Activated naive CD4-positive, alpha-beta T cell treated with anti-CD3 and anti-CD28 coated beads, Interleukin-2, amount 50 U/mL, for 72 hours (primary cell): ENCODE measurements around the gene CDK14. TPM values are rescaled to one million over a fixed set of nuclear protein-coding genes. Genes with fewer than 3 reads are reported as not detected.

Source experiments
- ATAC-seq, 2 donors: fragments of 150-1000 bp; cut with Tn5 transposase; 2 replicates each; pipeline ENCODE4 v1.10.0; 2021; ENCODE audit warnings: mild to moderate bottlenecking in 2 of 2, moderate library complexity in 2 of 2
- DNase-seq, 2 donors: peaks; one replicate each; pipeline ENCODE4 v3.0.0; 2021 to 2022; ENCODE audit warnings: low spot score in 2 of 2
- H3K27ac Mint-ChIP-seq, 2 donors: one replicate each; pipeline ENCODE4 v1.8.0; 2022; ENCODE audit warnings: mild to moderate bottlenecking in 2 of 2, mixed read lengths in 2 of 2
- H3K36me3 Mint-ChIP-seq, 2 donors: one replicate each; pipeline ENCODE4 v1.8.0; 2022; ENCODE audit warnings: mixed read lengths in 2 of 2
- H3K9me3 Mint-ChIP-seq, 2 donors: one replicate each; pipeline ENCODE4 v1.8.0; 2022; ENCODE audit warnings: mixed read lengths in 2 of 2
- total RNA-seq, 2 donors: library from RNA; stranded (reverse); gene quantifications; one replicate each; pipeline ENCODE4 v1.2.3, GENCODE V29; 2022

The CDK14 gene
- total RNA-seq, 2 donors from 2014 or later, result 0.05 to 0.80 TPM

DNA sequence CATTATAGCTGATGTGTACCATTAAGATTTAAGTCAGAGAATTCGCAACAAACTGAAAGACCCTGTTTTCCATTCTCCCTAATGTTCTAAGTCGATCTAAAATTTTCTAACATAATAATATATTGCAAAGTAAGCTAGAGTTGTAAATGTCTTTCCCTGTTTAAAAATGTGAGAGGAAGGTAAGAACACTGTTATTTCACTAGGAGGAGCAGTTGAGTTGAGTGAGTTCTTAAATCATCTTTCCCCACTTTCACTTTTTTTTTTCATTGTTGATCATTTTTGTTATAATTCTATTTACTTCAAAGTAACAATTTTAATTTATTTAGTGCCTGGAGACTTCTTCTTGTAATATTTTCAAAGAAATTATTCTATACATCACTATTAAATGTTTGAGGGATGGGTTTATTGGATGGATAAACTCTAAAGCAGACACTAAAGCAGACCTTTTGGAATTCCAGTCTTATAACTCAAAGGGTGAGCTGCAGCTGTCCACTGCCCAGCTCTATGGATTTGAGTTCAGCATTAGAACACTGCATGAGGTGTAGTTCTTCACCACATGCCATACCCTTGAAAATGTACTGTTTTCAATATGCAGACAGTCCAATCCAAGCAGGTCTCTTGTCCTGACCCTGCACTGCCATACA, 486.9 kb downstream of the CDK14 start:
- Mint-ChIP-seq H3K36me3 (peaks cover 10 to 14% of the 10 kb centered on the region in 2 donors), H3K27ac (peak overlapping the region in 1 of 2 donors; percentile 64), H3K9me3 (peaks cover 3 to 15% of the 10 kb centered on the region in 2 donors)
- no peak for DNase-seq
- ATAC-seq, result peak; percentile 37 to 63

DNA sequence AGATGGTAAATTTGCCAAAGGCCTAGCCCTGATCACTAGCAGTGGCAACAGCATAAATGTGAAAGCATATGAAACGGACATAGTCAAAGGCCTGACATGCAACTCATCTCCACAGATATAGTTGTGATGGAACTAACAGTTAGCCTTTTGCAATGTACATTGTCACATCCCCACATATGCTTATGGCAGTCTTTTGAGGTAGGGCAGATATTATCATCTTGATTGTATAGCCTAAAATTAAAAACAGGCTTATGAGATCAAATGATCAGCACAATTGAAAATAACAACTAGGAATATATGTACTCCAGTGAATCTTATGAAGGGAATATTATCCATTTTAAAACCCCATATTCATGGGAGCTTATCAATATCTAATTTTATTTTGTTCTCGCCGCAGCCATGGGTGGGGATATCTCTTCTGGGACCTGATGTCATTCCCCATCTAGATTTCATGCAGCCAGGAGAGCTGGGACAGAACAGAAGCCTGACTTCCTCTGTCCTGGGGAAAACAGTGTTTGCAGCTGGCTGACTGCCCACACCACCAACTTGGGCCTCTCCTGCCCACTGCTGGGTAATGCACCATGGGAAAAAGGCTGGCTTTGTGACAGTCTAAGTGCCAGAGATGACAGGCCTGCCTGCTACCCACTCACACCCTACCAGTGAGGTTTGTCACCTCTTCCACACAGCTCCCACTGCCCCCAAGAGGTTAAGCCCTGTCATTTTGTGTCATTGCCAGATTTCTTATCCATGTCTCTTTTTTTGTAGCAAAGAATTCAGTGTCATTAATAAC, 487.9 kb downstream of the CDK14 start:
- H3K27ac Mint-ChIP-seq, result peak overlapping the region; percentile 13 to 64
- DNase-seq, result no peak
- ATAC-seq, result peak; percentile 73 to 90
- H3K36me3 Mint-ChIP-seq, result peaks cover 10 to 14% of the 10 kb centered on the region in 2 donors
- H3K9me3 Mint-ChIP-seq, result peaks cover 3 to 15% of the 10 kb centered on the region in 2 donors

DNA sequence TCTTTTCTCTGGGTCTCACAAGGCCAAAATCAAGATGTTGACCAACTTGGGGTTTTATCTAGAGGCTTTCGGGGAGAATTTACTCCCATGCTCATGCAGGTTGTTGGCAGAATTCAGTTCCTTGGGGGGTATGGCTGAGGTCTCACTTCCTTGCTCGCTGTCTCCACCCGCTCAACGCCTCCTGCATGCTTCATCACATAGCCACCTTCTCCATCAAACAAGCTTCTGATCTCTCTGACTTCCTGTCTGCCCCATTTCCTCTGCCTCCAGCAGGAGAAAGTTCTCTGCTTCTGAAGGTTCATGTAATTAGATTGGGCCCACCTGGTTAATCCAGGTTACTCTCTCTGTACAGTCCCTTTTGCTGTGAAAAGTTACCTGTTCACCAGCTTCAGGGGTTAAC, 489.1 kb downstream of the CDK14 start:
- Mint-ChIP-seq H3K36me3 (peaks cover 10 to 14% of the 10 kb centered on the region in 2 donors), H3K27ac (no peak overlapping the region), H3K9me3 (peaks cover 3 to 15% of the 10 kb centered on the region in 2 donors)
- DNase-seq, result no peak
- ATAC-seq, result no peak

DNA sequence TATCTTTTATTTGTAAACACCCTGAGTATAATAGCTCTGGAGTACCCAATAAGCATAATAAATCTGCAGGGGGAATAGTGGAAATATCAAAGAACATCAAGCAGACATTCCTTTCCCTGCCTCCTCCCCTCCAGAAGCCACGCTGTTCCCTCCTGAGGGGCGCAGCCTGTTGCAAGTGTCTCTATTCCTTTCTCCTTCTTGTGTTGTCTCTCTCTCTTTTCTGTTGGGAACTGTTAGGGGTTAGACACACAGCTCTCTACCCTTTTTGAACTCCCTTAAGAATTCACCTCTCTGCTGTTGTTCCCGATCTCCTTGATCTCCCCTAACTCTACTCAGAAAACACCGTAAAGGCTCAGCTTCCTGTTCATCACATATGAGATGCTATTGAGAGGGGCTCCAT, 490.1 kb downstream of the CDK14 start:
- H3K27ac Mint-ChIP-seq, result no peak overlapping the region
- DNase-seq, result no peak
- H3K36me3 Mint-ChIP-seq, result peaks cover 10 to 14% of the 10 kb centered on the region in 2 donors
- no peak for ATAC-seq
- H3K9me3 Mint-ChIP-seq, result peaks cover 3 to 15% of the 10 kb centered on the region in 2 donors

DNA sequence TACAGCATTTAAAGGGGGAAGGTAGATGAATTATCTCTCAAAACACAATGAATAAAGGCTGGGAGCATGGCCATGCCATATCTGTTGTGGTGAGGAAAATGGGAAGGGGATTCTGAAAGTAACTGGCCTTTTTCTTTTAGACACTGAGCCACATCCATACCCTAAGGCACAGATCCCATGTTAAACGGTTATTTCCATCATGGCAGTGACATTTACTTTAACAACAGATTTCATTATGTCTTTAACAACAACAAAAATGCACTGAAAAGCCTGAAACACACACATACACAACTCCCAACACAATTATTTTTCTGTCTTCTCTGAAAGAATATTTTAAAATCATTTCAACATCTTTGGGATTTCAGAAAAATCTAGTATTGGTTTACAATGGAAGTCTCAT, 492.0 kb downstream of the CDK14 start:
- H3K36me3 Mint-ChIP-seq, result peaks cover 10 to 14% of the 10 kb centered on the region in 2 donors
- DNase-seq, result no peak
- no peak overlapping the region for H3K27ac Mint-ChIP-seq
- no peak for ATAC-seq
- H3K9me3 Mint-ChIP-seq, result peaks cover 3 to 15% of the 10 kb centered on the region in 2 donors

DNA sequence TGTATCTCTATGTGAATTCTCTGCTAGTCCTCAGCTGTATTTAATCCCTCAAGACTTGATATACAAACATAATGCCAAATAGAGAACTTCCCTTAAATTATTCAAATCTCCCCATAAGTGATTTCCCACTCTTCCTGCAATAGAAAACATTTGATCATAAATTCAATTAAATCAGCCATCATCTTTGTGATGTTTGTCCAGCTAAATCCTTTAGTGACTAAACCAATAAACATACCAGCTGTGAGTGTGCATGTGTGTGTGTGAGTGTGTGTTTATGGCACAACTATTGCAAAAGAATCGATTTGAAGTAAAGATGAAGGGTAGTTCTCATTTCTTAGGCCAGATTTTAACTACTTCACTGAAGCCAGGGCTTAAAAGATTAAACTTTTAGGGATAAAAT, 492.6 kb downstream of the CDK14 start:
- ATAC-seq, result no peak
- no peak for DNase-seq
- peaks cover 10 to 14% of the 10 kb centered on the region in 2 donors for H3K36me3 Mint-ChIP-seq
- H3K9me3 Mint-ChIP-seq, result peaks cover 3 to 15% of the 10 kb centered on the region in 2 donors
- no peak overlapping the region for H3K27ac Mint-ChIP-seq

DNA sequence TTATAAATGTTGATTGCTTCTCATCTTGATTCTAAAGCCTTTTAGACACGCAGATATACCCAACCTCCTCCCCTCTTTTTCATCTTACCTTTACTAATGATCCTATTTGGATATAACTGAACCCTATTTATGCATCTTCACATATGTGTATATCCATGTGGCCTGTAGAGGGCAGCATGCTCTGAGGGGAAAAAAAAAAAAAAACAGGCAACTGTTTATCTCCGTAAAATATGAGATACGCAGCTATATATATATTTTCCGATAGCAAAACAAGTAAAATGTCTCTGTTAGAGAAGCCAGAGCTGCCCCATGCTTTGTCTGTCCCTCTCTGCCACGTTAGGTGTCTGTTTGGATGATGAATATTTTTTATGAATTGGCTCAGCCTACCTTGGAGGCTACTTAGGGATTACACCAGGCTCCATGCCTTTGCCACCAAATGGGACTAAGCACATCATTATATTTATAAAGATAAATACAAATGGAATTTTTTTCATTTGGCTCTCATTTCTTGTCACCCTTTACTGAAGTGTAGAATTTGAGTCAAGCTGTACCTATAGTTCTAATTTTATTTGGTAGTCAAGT, 493.4 kb downstream of the CDK14 start:
- DNase-seq, result peak in 1 of 2 donors; percentile 37
- peaks cover 6 to 11% of the 10 kb centered on the region in 2 donors for H3K36me3 Mint-ChIP-seq

DNA sequence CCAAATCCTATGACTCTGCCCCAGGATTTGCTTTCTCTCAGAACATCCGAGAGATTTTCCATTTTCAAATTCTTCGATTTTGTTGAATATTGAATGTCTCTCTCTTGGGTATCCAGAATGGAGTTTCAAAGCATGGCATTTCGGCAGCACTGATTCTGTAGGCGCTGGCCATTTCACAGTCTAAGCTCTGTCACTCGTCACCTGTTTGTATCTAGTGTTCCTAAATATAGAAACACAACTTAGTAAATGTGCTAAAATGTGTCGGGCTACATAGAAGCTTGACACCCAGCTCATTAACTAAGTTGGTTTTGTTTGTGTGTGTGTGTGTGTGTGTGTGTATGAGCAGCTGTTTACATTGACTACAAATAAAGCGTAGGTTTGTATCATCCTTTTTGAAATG, 494.6 kb downstream of the CDK14 start:
- no peak overlapping the region for H3K27ac Mint-ChIP-seq
- DNase-seq (no peak), ATAC-seq (no peak)
- H3K36me3 Mint-ChIP-seq, result no peaks in the 10 kb centered on the region
- peaks cover 0 to 5% of the 10 kb centered on the region in 2 donors for H3K9me3 Mint-ChIP-seq

More for the DNA sequence above, 493.4 kb downstream of the CDK14 start:
- no peak overlapping the region for H3K27ac Mint-ChIP-seq
- H3K9me3 Mint-ChIP-seq, result peaks cover 3 to 15% of the 10 kb centered on the region in 2 donors
- ATAC-seq, result peak; percentile 48 to 58

DNA sequence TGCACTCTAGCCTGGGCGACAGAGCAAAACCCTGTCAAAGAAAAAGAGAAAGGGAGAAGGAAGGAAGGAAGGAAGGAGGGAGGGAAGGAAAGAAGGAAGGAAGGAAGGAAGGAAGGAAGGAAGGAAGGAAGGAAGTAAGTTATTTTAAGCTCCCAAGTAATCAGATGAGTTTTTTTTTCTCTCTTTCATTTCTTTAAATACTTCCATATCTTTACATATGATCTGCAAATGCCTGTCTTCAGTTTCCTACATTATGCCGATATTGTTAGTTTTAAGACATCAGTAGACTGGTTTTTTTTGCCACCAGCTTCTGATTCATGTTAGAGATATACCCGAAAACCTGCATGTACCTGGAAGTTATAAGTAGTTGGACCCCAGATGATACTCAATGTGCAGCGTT, 495.5 kb downstream of the CDK14 start:
- DNase-seq (no peak), ATAC-seq (no peak)
- no peaks in the 10 kb centered on the region for H3K36me3 Mint-ChIP-seq
- no peaks in the 10 kb centered on the region for H3K9me3 Mint-ChIP-seq
- no peak overlapping the region for H3K27ac Mint-ChIP-seq

DNA sequence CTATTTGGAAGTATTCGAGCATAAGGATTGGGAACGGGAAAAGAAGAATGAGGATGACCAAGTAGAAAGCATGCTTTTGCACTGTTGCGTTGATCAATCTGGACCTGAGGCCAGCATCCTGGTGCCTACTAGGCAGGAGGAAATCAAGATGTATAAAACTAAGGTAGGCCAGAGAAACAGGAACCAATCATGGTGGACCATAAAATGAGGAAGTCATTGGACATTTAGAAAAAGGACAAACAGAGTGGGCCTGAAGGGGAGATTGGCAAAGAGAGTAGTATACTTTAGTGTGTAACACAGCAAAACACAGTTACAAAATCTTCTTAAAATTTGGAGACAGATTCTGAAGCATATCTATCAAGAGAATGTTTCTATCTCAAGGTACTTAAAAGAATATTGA, 497.1 kb downstream of the CDK14 start:
- ATAC-seq, result no peak
- no peaks in the 10 kb centered on the region for H3K9me3 Mint-ChIP-seq

DNA sequence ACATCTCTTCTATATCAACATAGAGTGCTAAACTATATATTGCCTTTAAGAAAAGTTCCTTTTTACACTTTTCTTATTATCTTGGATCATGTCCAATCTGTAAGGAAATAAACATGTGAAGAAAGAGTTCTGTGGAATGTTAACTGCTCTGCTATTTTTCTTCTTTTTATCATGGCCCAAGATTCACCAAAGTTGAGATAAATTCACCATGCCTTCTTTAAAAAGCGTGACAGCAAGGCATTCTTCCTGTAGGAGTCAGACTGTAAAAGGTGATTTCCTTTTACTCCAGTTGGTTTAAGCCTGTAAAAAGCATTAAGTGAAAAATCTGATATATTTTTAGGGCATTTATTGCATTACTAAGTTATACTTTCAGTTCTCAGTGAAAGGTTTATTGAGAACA, 502.4 kb downstream of the CDK14 start:
- H3K9me3 Mint-ChIP-seq, result peaks cover 0 to 3% of the 10 kb centered on the region in 2 donors
- ATAC-seq, result no peak
- DNase-seq, result no peak
- no peak overlapping the region for H3K27ac Mint-ChIP-seq
- H3K36me3 Mint-ChIP-seq, result no peaks in the 10 kb centered on the region

More for the DNA sequence above, 497.1 kb downstream of the CDK14 start:
- Mint-ChIP-seq H3K27ac (no peak overlapping the region), H3K36me3 (no peaks in the 10 kb centered on the region)
- no peak for DNase-seq

DNA sequence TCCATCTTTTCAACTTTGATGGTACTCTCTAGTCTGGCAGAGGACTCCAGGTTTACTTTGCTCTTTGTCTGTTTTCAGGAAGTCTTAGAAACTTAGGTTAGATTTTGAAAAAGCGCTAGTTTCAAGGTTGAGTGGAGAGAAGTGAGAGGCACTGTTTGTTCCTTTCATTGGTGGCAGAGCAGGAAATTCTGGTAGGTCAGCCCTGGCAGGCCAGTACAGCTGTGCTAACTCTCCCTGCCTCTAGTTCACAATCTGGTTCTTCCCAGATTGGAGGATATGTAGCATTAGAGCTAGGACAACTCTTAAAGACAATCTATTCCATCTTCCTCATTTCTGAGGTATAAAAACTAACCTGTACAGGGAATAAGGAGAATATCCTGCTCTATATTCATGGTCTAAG, 507.2 kb downstream of the CDK14 start:
- H3K36me3 Mint-ChIP-seq, result no peaks in the 10 kb centered on the region

DNA sequence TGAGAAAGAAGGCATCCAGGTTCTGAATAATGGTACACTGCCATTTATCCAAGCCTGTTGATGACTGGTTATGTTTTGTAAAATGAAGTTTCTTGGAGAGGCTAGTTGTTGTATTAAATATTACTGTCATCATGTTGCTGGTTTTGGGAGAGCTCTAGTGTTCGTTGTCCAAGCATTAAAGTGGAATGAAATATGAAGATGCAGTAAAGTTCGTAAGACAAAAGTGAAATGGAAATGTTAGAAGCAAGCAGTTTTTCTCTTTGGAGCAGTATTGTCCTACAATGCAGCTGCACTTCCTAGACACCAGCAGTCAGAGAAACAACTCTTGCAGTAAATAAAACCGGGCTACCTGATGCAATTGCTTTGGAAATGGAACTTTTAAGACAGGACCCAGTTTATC, 511.3 kb downstream of the CDK14 start:
- H3K36me3 Mint-ChIP-seq, result no peaks in the 10 kb centered on the region
- DNase-seq (no peak), ATAC-seq (no peak)
- peaks cover 0 to 4% of the 10 kb centered on the region in 2 donors for H3K9me3 Mint-ChIP-seq
- peak overlapping the region in 1 of 2 donors; percentile 9 for H3K27ac Mint-ChIP-seq

More for the DNA sequence above, 507.2 kb downstream of the CDK14 start:
- ATAC-seq (no peak), DNase-seq (no peak)
- Mint-ChIP-seq H3K9me3 (peaks cover 0 to 4% of the 10 kb centered on the region in 2 donors), H3K27ac (peak overlapping the region in 1 of 2 donors; percentile 48)

DNA sequence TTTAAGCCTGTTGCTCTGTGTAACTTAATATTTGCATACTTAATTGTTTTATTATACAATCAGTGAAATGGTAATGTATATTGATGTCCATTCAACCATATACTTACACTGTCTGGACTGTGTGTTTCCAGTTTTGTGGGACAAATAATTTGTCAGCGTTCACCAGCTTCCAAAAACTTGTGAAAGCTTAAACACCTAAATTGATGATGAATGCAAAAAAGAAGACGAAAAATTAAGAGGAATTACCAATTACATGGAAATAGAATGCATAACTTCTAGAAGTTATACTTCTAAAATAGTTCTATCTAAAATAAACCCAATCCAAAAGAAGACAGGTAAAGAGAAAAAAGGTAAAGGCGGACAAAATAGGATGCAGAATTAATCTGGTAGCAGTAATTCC, 513.1 kb downstream of the CDK14 start:
- DNase-seq (no peak), ATAC-seq (no peak)
- Mint-ChIP-seq H3K9me3 (no peaks in the 10 kb centered on the region), H3K27ac (no peak overlapping the region), H3K36me3 (no peaks in the 10 kb centered on the region)

DNA sequence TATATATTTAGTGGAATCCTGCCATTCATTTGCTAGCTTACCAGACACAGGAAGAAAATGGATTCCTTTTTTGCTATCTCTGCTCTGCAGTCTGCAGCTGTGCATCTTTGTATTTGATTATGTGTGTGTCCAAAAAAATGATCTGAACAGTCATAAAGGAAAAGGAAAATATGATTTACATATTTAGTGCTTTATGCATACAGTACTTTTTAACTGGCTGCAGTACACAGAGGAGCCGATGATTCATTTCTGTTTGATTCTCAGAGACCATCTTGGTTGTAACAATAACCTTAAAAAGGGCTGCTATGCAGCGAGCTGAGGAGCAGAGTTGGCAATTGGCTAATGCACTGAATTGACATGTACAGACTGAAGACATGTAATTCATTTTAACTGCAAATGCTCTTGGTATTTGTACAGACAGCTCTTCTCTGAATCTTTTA, 516.8 kb downstream of the CDK14 start:
- no peaks in the 10 kb centered on the region for H3K9me3 Mint-ChIP-seq
- H3K27ac Mint-ChIP-seq, result no peak overlapping the region
- H3K36me3 Mint-ChIP-seq, result no peaks in the 10 kb centered on the region
- ATAC-seq (peak in 1 of 2 donors; percentile 44), DNase-seq (no peak)

DNA sequence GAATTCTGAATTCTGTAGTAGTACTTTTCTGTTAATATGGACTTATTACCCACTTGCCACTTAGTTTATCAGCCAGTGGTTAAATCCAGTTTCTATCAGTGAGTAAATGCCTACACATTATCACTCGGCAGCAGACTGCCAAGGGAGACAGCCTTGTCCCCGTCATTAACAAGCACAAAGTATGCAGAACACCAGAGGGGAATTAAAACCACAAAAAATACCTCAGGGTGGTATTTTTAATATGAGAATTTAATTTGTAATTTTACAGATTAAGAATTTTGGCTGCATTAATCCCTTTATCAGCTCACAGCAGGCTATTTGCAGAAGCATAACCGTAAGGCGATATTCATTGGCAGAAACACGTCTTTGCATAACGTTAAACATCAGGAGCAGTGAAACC, 518.1 kb downstream of the CDK14 start:
- no peak for ATAC-seq
- H3K9me3 Mint-ChIP-seq, result no peaks in the 10 kb centered on the region

DNA sequence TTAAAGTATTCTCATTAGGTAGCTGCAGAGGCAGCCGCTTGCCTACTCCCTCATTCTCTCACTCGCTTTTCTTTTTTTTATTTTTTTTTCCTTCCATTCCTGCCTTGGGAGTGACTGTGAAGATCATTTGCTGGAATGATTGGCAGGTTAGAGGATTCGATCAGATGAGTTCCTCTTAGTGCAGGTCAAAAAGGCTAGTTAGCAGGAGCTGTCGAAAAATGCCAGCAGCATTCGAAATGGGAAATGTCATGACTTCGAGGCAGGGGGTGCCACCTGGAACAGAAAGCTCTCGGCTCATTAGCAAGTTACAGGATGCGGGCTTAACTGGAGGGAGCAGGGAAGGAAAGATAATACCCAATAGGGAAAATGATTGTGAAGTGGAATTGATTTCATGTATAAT, 530.6 kb downstream of the CDK14 start:
- Mint-ChIP-seq H3K36me3 (no peaks in the 10 kb centered on the region), H3K27ac (no peak overlapping the region), H3K9me3 (no peaks in the 10 kb centered on the region)
- no peak for ATAC-seq
- DNase-seq, result no peak

More for the DNA sequence above, 518.1 kb downstream of the CDK14 start:
- Mint-ChIP-seq H3K27ac (no peak overlapping the region), H3K36me3 (no peaks in the 10 kb centered on the region)
- DNase-seq, result no peak
